GM18511 (cell line): ENCODE results near the gene LRP10.
"Not testable (repeated sequence)": the region's sequence is repeated elsewhere in the genome, so short reads cannot be mapped to it uniquely, and the experiment has no call there.

Experiments
- ATAC-seq: cut with Tn5 transposase; IDR thresholded peaks from one replicate; pipeline ENCODE4 v1.9.1; 2021; ENCODE audit warnings: mild to moderate bottlenecking, moderate library complexity; ENCODE audit not compliant: unreplicated experiment

The LRP10 gene

DNA sequence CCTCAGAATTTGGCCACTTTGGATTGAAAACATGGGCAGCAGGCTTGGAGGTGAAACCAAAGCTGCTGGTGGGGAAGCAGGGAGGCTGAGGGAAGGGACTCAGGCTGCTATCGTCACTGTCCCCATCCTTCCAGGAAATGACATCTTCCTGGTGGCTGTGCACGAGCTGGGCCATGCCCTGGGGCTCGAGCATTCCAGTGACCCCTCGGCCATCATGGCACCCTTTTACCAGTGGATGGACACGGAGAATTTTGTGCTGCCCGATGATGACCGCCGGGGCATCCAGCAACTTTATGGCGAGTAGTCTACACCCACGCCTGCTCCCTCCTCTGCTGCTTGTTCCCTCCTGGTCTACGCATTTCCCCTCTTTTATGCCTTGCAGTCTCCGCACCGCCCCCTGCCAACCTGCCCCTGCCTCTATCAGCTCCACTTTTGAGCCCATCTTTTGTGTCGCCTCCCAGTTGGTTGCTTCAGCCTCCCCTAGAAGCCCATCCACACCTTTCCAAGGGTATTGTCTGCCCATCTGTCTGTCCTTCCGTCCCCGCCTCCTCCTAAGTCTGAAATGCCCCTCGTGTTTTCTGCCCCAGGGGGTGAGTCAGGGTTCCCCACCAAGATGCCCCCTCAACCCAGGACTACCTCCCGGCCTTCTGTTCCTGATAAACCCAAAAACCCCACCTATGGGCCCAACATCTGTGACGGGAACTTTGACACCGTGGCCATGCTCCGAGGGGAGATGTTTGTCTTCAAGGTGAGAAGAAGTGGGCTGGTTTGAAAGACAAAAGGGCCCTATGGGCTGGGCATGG, 28.2 kb upstream of the LRP10 start:
- ATAC-seq = no peak

DNA sequence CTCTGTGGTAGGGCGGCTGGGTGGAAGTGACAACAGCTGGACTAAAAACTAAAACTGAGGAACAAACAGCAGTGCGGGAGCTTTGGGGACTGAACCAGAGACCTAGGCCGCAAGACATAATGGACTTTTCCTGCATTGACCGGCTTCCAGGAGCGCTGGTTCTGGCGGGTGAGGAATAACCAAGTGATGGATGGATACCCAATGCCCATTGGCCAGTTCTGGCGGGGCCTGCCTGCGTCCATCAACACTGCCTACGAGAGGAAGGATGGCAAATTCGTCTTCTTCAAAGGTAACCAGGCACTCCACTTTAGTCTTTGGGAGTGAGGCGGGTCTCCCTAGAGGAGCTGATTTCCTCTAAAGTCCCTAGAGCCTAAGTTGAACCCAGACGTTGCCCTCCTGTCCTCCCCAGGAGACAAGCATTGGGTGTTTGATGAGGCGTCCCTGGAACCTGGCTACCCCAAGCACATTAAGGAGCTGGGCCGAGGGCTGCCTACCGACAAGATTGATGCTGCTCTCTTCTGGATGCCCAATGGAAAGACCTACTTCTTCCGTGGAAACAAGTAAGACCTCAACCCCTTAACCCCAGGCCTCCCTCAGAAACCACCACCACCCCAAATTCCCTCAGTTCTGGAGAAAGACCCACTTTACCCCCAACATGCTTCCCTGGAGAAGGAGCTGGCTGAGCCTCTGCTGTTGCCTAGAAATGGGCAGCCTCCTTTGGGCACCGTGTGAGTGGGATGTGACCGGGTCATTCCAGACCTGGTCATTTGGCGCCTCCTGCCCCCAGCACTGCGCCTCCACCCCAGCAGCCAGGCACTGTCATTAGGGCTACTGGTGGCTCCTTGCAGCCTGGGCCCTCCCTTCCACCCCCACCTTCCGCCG, 27.1 kb upstream of the LRP10 start:
- ATAC-seq = no peak

DNA sequence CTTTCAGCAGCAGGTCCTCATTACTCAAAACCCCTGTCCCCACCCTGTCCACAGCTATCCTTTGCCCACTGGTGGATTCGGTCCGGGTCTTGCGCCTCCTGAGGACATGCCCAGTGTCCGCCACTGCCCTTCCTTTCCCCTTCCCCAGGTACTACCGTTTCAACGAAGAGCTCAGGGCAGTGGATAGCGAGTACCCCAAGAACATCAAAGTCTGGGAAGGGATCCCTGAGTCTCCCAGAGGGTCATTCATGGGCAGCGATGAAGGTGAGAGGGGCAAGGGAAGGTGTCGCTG, 26.5 kb upstream of the LRP10 start:
- ATAC-seq = no peak

DNA sequence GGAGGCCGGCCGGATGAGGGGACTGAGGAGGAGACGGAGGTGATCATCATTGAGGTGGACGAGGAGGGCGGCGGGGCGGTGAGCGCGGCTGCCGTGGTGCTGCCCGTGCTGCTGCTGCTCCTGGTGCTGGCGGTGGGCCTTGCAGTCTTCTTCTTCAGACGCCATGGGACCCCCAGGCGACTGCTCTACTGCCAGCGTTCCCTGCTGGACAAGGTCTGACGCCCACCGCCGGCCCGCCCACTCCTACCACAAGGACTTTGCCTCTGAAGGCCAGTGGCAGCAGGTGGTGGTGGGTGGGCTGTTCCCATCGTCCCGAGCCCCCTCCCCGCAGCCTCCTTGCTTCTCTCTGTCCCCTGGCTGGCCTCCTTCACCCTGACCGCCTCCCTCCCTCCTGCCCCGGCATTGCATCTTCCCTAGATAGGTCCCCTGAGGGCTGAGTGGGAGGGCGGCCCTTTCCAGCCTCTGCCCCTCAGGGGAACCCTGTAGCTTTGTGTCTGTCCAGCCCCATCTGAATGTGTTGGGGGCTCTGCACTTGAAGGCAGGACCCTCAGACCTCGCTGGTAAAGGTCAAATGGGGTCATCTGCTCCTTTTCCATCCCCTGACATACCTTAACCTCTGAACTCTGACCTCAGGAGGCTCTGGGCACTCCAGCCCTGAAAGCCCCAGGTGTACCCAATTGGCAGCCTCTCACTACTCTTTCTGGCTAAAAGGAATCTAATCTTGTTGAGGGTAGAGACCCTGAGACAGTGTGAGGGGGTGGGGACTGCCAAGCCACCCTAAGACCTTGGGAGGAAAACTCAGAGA, 25.5 kb upstream of the LRP10 start:
- no peak for ATAC-seq

DNA sequence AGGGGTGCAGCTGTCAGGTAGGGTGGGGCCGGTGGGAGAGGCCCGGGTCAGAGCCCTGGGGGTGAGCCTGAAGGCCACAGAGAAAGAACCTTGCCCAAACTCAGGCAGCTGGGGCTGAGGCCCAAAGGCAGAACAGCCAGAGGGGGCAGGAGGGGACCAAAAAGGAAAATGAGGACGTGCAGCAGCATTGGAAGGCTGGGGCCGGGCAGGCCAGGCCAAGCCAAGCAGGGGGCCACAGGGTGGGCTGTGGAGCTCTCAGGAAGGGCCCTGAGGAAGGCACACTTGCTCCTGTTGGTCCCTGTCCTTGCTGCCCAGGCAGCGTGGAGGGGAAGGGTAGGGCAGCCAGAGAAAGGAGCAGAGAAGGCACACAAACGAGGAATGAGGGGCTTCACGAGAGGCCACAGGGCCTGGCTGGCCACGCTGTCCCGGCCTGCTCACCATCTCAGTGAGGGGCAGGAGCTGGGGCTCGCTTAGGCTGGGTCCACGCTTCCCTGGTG, 24.7 kb upstream of the LRP10 start:
- no peak for ATAC-seq

DNA sequence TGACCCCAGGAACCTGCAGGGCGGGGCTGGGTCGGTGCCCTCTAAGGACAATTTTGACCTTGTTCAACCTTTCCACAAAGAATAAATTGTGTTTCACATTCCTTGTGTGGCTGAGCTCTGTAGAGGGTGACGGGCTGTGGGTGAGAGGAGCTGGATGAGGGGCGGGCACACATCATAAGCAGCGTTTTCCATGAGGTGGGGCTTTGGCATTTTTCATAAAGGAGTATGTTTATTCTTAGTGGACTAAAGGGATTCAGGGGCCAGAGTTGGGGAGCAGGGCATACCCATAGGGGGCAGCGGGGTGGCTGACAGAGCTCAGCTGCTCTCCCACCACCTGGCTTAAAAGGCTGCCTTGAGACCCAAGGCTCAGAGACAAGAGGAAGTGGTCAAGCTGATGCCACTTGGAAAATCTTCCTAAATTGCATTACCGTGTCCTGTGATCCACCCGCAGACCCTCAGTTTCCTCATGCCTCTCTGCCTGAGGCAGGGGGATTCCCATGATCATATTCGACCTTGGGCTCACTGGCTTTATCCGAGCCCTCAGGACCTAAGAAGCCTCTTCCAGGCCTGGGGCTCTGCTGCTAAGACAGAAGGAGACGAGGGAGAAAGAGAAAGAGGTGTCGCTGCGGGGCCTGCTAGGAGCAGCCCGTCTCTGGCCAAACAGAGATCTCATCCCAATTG, 23.7 kb upstream of the LRP10 start:
- no peak for ATAC-seq

DNA sequence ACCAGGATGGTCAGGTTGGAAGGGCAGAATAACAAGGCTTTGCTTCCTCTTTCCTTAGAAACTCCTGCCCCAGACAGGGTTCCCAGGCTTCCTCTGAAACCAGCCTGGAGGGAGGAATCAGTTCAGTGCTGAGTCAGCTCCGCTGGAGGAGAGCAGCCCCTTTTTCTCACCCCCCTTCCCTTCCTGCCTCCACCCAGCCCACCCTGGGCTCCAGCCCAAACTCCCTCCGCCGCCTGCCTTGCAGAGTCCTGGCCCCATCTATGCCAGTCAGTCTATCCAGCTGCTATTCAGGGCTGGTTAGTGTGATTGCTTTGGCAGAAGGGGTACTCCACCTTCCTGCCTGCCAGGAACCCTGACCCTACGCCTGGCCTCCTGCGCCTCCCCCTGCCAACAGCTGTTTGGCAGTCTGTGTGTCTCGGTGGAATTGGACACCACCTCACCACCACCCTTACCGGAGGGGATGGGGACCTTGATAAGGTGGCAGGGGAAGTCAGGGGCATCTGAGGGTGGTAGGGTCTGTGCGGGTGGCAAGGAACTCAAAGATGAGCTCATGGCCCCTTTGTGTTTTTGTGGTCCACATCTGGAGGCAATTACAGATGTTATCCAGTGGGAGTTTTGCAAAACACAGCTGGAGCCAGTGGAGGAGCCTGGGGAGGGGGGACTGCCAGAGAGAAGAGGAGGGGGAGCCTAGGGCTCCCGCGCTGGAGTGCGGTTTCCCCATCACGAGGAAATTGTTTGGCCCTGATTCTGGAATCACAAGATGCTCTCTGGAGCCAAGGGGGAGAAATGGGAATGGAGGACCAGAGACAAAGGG, 23.0 kb upstream of the LRP10 start:
- no peak for ATAC-seq

DNA sequence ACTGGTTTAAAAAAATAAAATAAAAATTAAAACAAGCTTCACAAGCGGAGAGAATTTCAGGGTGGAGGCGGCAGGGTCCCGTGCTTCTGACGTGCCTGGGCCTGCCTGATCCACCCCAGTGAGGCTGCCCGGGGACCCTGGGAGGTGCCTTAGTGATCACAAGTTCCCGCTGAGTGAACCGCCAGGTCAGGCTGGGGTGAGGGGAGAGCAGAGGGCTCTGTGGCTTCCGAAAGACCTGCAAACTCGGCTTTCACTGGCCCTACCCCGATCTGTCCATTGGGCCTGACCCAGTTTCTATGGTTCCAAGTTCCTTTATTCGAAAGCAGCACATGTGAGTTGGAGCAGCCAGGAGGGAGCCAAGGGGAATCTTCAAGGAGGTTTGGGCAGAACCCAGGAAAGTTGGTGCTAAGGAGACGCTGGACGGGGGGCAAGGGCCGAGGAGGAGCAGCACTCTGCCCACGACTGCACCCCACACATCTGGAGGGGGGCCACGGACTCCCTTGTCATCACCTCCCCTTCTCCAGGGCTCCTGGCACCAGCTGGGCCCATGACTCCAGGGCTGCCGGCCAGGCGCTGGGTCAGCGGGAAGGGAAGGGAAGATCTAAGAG, 22.2 kb upstream of the LRP10 start:
- ATAC-seq = no peak

DNA sequence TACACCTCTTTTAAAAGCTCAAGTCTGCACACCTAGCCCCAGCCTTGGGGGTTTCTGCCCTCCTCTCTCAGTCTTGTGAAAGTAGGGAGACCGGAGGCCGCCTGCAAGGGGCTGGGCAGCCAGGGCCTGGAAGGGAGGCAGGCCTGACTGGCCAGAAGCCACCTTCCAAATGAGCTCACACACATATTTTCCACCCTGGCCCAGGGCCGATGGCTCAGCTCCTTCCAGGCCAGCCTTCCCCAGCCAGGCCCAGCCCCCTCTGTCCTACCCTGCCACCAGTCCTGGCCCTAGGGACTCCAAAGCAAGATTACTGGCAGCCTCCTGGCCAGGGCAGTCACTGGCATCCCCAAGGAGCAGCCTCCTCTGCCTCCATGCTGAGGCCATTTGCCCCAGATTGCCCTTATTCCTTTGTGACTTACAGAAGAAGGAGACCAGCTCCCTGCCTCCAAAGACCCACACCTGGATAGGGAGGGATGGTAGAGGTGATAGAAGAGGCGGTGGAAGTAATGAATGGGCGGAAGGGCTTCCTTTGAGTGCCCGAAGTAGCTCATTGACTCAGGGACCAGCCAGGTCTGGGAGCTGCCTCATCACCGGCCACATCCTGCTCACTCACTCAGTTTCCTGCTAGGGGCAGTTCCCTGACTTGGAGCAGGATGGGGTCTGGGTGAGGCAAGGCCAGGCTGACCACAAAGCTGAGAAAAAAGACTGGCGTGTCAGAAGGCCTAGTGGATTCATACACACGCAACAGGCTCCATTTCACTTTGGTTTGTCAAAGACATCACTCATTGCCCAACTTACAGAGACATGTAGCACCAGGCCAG, 20.4 kb upstream of the LRP10 start:
- no peak for ATAC-seq

DNA sequence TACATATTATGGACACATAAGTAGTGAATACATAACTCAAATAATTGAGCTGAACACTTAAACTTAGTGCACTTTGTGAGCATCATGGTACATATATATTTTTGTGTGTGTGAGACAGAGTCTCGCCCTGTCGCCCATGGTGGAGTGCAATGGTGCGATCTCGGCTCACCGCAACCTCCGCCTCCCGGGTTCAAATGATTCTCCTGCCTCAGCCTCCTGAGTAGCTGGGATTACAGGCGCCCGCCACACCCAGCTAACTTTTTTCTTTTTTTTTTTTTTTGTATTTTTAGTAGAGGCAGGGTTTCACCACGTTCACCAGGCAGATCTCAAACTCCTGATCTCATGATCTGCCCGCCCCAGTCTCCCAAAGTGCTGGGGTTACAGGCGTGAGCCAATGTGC, 19.4 kb upstream of the LRP10 start:
- not testable (repeated sequence) for ATAC-seq

DNA sequence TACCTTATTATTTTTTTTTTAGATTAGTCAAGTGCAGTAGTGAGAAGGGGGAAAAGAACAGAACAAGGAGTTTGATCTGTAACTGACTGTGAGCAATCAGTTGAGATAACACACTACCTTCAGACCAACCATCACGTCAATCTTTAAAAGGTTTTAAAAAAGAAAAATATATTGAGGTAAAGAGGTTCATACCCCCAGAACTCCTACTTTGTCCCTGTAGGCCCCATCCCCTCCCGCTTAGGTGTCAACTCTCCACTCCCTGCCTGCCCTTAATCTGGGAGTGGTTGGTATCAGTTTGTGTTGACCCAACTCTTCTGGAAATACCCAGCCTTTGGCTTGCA, 19.0 kb upstream of the LRP10 start:
- ATAC-seq = no peak

DNA sequence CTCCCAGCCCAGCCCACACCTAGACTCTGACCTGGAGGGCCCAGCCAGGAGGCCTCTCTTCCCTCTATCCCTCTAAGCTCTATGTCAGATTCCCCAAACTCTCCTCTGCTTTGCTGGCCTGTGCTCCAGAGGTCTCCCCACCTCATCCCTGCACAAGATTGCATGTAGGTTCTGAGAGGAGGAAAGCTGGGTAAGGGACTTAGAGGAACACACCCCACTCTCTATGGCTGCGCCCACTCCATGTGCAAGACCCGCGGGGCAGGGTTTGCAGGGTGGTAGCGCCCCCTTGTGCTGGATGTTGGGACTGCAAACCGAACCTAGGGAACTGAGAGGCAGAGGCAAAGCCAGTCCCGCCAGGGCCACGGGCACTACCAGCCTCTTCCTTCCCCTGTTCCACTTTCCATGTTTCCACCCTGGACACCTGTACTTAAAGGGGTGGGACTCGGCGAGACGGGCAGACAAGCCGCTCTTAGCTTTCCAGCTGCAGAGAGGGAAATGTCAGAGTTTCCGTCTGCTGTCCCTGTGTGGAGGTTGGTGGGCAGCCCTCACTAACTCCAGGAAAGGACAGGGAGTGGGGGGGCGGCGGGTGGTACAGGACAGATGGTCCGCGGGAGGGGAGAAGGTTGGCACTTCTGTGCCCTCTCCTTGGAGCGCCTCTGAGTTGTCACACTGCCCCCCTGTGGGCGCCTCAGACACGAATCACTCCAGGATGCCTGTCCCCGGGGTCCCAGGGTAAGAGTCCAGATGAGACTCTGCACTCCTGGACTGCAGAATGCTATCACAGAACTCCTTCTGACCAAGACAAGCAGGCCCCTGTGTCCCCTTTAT, 18.4 kb upstream of the LRP10 start:
- ATAC-seq = peak; percentile 80

DNA sequence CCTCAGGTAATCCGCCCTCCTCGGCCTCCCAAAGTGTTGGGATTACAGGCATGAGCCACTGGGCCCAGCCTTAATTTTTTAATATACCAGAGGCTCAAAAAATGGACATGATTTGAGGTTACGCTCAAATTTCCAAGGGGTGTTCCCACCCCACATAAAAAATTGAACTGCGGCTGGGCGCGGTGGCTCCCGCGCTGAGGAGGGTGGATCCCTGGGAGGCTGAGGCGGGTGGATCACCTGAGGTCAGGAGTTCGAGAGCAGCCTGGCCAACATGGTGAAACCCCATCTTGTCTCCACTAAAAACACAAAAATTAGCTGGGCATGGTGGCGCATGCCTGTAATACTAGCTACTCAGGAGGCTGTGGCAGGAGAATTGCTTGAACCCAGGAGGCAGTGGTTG, 17.2 kb upstream of the LRP10 start:
- ATAC-seq = not testable (repeated sequence)

DNA sequence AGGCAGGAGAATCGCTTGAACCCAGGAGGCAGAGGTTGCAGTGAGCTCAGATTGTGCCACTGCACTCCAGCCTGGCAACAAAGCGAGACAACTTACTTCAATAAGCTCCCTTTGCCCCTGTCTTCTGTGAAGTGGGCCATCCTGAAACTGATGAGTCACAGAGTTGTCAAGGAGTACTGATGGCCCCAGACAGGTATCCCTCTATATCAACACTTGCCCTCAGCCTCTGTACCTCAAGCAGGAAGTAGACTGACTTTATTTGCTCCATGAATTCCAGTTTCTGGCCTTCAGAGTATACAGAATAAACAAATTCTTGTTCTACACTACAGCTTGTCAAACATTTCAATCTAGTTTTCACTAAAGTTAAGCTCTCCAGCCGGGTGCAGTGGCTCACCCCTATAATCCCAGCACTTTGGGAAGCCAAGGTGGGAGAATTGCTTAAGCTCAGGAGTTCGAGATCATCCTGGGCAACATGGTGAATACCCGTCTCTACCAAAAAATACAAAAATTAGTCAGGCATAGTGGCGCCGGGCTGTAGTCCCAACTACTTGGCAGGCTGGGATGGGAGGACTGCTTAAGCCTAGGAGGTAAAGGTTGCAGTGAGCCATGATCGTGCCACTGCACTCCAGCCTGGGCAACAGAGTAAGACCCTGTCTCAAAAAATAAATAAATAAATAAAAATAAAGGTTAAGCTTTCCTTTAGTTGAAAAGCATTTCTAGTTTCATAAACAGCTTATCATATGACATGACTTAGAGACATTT, 16.4 kb upstream of the LRP10 start:
- ATAC-seq = no peak

DNA sequence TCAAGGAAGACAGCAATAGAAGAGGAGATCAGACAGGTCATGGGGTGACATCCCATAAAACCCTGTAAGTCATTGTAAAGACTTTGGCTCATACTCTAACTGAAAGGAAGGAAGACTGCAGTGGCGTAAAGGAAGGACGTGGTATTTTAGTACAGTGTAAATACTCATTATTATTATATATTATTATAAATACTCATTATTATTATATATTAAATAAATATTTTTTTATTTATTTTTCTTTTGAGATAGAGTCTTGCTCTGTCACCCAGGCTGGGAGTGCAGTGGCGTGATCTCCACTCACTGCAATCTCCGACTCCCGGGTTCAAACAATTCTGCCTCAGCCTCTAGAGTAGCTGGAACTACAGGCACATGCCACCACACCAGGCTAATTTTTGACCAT, 15.1 kb upstream of the LRP10 start:
- no peak for ATAC-seq

DNA sequence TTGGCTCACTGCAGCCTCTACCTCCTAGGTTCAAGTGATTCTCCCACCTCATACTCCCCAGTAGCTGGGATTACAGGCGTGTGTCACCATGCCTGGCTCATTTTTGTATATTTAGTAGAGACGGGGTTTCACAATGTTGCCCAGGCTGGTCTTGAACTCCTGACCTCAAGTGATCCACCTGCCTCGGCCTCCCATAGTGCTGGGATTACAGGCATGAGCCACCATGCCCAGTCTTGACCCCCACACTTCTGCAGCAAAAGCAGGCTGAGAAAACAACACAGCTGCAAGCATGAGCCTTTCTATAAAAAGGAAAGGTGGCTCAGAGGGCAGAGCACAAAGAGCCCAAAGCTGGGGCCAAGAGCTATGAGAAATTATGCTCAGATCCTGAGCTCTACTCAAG, 11.2 kb upstream of the LRP10 start:
- not testable (repeated sequence) for ATAC-seq

DNA sequence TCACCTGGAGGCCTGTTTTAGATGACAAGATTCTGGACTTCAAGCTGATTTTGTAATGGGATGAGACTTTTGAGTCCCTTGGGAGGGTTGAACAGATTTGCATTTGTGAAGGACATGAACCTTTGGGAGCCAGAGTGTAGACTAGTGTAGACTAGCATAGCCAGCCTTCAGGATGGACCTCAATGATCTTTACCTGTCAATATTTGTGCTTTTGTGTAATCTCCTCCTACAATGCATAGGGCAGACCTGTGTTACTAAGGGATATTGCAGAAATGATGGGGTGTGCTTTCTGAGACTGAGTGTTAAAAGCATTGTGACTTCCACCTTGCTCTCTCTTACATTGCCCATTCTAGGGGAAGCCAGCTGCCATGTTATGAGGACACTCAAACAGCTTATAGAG, 9.9 kb upstream of the LRP10 start:
- no peak for ATAC-seq
